Hepatocyte (in vitro differentiated cells): ENCODE data around the gene UBR7.

ENCODE experiments used
- CTCF ChIP-seq: fragments of 200-600 bp; sonication (generic); IDR thresholded peaks from 2 replicates; pipeline ENCODE4 v1.5.1; 2016; ENCODE audit warnings: antibody characterized with exemption, mild to moderate bottlenecking; ENCODE audit not compliant: poor library complexity
- EZH2 ChIP-seq: fragments of 200-600 bp; sonication (generic); IDR thresholded peaks from 2 replicates; pipeline ENCODE4 v1.6.1; 2016; ENCODE audit warnings: antibody characterized with exemption, mild to moderate bottlenecking, borderline replicate concordance

DNA sequence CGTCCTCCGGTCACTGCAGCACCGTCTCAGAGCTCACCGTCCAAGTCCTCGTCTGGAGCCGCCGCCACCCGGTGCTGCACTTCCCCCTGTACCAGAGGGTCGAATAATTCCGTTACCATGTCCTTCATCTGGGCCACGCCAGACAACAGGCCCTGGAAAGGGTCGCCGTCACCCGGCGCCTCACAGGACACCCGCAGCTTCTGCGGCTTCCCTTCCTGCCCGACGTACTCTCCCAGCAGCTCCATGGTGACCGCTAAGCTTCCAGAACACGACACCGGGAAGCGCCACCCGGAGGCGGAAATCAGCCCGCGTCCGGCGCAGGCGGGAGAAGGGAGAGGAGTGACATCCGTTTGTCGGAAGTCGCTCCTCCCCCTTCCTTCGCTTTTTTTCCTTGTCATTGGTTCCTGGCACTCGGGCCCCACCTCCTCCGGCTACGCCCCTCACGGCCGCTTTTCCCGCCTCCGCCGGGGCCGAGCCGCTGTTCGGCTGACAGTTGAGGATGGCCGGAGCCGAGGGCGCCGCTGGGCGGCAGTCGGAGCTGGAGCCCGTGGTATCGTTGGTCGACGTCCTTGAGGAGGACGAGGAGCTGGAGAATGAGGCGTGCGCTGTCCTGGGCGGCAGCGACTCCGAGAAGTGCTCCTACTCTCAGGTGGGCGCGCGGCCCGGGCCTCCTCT is at the start of gene UBR7, which contains the start of gene GON7:
- TF ChIP-seq CTCF (no peak), EZH2 (no peak)
